Astrocyte of the cerebellum (primary cell): ENCODE data around the gene MGAT5.

Experiments used
- DNase-seq: peaks from one replicate; pipeline ENCODE4 v3.0.0-alpha.2; 2011; ENCODE audit warnings: low read depth
- H3K4me3 ChIP-seq: 2 replicates; pipeline ENCODE4 v1.5.1; 2011; ENCODE audit warnings: mild to moderate bottlenecking, low read depth, low read length, moderate library complexity
- in situ Hi-C: cut with HindIII; loops from 2 replicates; pipeline ENCODE4 v1.10.0; 2017; ENCODE audit warnings: low sequenced_read_pairs
- TF ChIP-seq, protein P1 (sequence below): IDR thresholded peaks from 2 replicates; pipeline ENCODE4 v1.5.1; 2012; ENCODE audit warnings: low read length, low read depth, moderate library complexity, mild to moderate bottlenecking; ENCODE audit errors: missing control alignments

Gene MGAT5

DNA sequence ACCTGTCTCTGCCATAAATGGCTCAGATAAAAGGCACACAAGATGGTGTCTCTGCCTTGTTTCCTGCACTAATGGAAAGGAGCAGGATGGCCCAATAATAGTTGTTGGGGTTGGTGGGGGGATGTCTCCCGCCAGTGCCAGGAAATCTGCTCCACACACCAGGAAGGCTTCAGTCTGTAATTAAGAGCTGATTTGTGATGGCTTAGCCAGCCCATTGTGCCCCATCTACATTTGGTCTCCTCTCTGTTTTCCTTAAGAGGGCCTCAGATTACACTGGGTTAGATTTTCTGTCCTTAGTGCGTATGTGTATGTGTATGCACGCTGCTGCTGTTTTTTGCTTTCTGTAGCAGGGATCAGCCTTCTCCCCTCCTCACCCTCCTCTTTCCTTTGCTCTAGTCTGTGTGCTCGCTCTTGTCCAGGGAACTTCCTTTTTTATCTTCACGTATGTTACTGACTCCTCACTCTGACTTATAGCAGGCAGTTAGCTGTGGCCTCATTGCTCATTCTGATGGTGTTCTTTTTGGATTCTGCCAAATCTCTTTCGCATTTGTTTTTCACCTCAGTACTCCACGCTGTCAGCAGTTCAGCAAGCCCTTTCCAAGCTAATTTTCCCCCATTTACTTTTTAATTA is 33.4 kb upstream of the MGAT5 start:
- no peak for DNase-seq
- TF ChIP-seq, protein P1, sequence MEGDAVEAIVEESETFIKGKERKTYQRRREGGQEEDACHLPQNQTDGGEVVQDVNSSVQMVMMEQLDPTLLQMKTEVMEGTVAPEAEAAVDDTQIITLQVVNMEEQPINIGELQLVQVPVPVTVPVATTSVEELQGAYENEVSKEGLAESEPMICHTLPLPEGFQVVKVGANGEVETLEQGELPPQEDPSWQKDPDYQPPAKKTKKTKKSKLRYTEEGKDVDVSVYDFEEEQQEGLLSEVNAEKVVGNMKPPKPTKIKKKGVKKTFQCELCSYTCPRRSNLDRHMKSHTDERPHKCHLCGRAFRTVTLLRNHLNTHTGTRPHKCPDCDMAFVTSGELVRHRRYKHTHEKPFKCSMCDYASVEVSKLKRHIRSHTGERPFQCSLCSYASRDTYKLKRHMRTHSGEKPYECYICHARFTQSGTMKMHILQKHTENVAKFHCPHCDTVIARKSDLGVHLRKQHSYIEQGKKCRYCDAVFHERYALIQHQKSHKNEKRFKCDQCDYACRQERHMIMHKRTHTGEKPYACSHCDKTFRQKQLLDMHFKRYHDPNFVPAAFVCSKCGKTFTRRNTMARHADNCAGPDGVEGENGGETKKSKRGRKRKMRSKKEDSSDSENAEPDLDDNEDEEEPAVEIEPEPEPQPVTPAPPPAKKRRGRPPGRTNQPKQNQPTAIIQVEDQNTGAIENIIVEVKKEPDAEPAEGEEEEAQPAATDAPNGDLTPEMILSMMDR = no peak
- in situ Hi-C loops = no loop called here
- no peak overlapping the region for H3K4me3 ChIP-seq

DNA sequence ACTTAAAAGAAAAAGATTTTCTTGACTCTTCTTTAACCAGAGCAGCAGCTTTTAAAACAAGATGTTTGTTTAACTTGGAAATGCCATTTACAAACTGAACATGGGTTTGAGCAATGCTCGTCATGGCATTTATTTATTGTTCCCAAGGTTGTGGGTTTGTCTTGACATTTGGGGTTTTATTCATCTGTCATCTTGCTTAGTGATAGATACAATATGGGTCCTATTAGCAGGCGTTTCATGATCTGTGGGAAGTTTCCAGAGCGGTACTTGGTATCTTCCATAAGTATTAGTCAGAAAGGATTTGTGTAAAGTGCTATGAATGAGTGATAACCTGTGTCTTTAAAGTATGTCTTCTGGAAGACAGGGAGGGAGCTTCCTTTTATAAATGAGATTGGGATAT is 29.9 kb upstream of the MGAT5 start:
- TF ChIP-seq, protein P1 = no peak
- no peak overlapping the region for H3K4me3 ChIP-seq
- DNase-seq = no peak
- in situ Hi-C loops = no loop called here

DNA sequence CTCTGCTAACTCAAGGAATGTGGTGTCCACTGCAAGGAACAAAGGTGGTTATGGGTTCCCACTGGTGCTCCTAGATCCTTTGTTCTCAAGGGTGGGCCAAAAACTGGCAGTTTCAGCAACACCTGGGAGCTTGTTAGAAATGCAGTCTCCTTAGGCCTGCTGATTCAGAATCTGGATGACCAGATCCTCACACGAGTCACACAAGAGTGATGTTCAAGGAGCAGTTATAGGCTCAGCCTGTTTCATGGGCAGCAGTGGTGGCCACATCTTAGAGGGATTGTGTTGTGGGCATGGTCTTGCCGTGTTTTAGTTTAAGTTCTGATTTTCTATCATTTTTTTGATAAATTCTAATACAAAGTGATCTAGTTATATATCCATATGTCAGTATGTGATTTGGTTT is 28.7 kb upstream of the MGAT5 start:
- DNase-seq = no peak
- in situ Hi-C loops = no loop called here
- no peak overlapping the region for H3K4me3 ChIP-seq
- TF ChIP-seq, protein P1 = no peak

DNA sequence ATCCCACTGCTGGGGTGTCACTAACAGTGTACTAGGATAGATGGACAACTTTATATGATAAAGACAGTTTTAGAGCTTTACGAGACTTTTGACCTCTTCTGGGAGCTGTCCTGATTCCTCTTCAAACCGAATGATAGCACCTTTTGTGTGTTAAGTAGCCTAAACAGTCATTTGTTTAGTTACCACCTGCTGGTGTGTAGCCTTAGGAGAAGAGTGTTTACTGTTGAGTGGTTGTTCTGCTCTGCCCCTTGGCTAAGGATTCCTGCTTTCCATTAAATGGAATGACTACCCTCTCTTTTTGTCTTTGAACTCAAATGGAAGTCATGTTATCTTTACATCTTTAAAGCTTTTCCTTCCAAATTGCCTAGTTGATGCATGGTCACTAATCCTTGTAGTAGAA is 28.0 kb upstream of the MGAT5 start:
- DNase-seq = no peak
- TF ChIP-seq, protein P1 = no peak
- in situ Hi-C loops = no loop called here
- no peak overlapping the region for H3K4me3 ChIP-seq

DNA sequence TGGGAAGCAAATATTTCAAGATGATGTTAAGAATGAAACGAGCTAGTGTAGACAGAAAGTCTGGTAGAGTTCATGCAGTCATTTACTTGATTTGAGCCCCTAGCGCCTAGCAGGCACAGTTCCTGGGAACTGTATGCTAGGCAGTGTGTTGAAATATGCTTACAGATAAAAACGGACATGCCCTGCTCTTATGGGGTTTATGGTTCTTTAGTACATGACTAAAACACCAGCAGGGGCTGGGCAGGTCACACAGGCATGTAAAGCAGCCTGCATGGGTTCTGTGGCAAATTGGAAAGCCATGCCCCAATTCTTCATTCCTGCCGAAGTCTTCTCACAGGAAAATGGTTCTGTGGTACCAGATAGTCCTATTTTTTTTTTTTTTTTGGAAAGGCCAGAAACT is 27.3 kb upstream of the MGAT5 start:
- in situ Hi-C loops = no loop called here
- TF ChIP-seq, protein P1 = no peak
- H3K4me3 ChIP-seq = no peak overlapping the region
- DNase-seq = no peak

GRCh38 chr2:134227666-134228065 is 26.2 kb upstream of the MGAT5 start:
- DNase-seq = no peak
- H3K4me3 ChIP-seq = no peak overlapping the region
- in situ Hi-C loops = no loop called here
- TF ChIP-seq, protein P1 = no peak
